Measurements from ENCODE around the gene SMLR1. TPM values are rescaled to one million over a fixed set of nuclear protein-coding genes. Genes with fewer than 3 reads are reported as not detected.

Gene SMLR1
- total RNA-seq, 1 donor from 2014 or later, result not detected

DNA sequence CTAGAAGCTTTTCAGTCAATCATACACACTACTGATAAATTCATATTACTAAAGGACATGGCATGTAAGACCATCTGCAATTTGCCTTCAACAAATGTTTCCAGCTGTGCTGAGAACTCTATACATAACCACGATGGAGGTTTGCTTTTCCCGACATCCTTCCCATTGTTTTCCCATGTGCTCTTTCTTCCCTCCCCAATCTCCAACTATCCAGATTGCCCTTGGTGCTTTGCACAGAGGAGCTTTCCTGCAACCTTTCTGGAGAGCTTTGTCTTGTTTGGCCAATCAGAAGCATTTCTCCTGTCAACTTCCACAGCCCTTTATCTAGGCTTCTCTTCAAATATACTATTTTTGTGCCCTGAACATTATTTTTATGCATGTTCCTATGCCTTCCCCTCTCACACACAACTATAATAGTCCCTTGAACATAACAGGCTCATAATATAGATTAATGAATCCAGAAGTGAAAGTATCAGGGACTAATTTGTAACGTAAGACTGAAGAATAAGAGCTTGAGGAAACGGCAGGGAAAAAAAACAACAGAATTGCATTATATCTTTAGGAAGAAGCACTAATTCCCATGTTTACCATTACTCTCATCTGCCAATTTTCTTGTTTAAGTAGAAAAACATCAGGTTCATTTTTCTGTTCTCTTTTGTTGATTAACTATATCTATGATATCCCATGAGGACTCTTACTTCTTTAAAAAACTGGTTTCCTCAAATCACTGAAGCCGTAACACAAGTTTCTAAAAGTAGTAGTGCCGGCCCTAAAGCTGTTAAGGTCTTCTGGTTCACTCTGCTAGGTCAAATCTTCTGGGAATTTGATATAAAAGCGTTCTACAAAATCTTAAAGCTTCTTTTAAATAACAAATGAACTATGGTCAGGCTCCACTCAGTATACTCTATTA, 20.1 kb downstream of the SMLR1 start:
- intact Hi-C loops (cut with DNase I), result loop anchor here (10.0 kb wide), 1 partner anchor 522 kb away; no protein-coding TSS in a partner anchor
- DNase-seq (ENCODE audit: low spot score), result no peak

DNA sequence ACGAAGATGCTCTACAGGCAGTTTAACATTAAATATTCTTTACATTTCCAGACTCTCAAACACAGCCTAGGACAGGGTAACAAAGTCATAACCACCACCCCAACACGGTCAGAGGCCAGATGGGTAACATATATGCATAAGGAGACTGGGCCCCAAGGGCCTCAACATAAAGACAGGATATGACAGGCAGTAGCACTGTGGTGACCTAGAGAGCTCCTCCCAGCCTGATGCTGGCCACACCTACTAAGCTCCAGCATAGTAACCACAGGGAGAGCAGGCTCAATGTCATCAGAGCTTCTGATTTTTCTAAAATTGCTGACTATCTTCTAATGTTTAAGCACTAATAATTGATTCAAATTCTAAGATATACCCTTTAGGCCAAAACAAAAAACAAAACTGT, 21.7 kb downstream of the SMLR1 start:
- DNase-seq (ENCODE audit: low spot score), result no peak
- intact Hi-C loops (cut with DNase I), result loop anchor here (10.0 kb wide), 1 partner anchor 524 kb away; no protein-coding TSS in a partner anchor

GRCh38 chr6:130849594-130849993, 22.4 kb downstream of the SMLR1 start:
- intact Hi-C loops (cut with DNase I), result loop anchor here (10.0 kb wide), 1 partner anchor 525 kb away; no protein-coding TSS in a partner anchor
- DNase-seq (ENCODE audit: low spot score), result no peak

GRCh38 chr6:130851026-130851425, 23.8 kb downstream of the SMLR1 start:
- intact Hi-C loops (cut with DNase I), result no loop called here

GRCh38 chr6:130852844-130853554, 25.8 kb downstream of the SMLR1 start:
- no peak for DNase-seq (ENCODE audit: low spot score)
- intact Hi-C loops (cut with DNase I), result no loop called here

More at GRCh38 chr6:130851026-130851425, 23.8 kb downstream of the SMLR1 start:
- DNase-seq (ENCODE audit: low spot score), result no peak

- intact Hi-C loops (cut with DNase I), result no loop called here
Measured at GRCh38 chr6:130853555-130854183, 26.5 kb downstream of the SMLR1 start.

GRCh38 chr6:130858054-130858453, 30.8 kb downstream of the SMLR1 start:
- no peak for DNase-seq (ENCODE audit: low spot score)
- intact Hi-C loops (cut with DNase I), result no loop called here

More at GRCh38 chr6:130853555-130854183, 26.5 kb downstream of the SMLR1 start:
- no peak for DNase-seq (ENCODE audit: low spot score)

DNA sequence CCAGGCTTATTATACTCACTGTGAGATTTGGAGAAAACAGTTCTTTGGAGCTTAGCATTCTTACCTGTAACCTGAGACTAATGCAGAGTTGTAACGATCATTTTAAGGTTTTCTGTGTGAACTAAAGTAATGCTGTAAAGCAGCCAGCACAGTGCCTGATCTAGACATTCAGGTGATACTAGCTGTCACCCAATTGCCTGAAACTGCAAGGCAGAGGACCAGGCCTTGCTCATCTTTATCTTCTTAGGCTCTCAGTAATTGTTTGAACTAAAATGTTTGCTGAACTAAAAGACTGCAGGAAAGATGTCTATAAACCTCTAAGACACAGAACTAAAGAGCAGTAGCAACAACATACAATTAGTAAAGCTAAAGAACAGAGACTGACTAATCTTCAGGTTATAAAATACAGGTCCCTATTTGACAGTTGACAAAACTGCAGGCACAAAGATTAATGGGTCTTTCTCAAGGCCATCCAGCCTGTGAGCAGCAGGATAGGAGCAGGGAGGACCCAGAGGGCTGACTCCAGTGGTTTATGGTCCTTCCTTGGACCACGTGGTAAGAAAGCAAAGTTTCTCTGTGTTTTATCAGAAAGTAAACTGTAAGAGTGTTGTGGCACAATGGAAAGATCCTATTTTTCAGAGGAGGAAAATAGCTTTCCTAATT, 31.4 kb downstream of the SMLR1 start:
- no peak for DNase-seq (ENCODE audit: low spot score)
- intact Hi-C loops (cut with DNase I), result no loop called here

DNA sequence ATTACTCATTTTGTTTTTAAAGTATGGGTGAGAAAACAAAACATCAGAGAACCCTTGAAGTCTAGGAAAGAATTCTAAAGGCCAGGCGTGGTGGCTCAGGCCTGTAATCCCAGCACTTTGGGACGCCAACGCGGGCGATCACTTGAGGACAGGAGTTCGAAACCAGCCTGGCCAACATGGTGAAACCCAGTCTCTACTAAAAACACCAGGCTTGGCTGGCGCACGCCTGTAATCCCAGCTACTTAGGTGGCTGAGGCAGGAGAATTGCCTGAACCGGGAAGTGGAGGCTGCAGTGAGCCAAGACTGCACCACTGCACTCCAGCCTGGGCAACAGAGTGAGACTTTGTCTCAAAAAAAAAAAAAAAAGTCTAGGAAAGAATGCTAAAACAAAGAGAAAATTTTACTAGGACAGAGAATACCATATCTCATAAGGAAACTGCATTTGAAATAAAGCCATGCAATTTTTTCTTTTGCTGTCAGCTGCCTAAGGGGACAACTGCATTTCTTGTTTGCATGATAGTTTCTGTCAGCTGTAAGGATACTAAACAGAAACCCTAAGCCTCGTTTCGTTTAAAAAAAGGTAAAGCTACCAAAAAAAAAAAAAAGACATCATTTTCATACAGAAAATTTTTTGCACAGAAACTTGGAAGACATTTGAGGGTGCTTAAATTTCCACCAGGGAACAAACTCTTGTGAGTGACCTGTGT, 32.1 kb downstream of the SMLR1 start:
- intact Hi-C loops (cut with DNase I), result no loop called here
- no peak for DNase-seq (ENCODE audit: low spot score)

- intact Hi-C loops (cut with DNase I), result no loop called here
- DNase-seq (ENCODE audit: low spot score), result no peak
Measured at GRCh38 chr6:130862370-130862769, 35.2 kb downstream of the SMLR1 start.

GRCh38 chr6:130863415-130864230, 36.4 kb downstream of the SMLR1 start:
- intact Hi-C loops (cut with DNase I), result no loop called here
- no peak for DNase-seq (ENCODE audit: low spot score)

GRCh38 chr6:130864344-130864743, 37.1 kb downstream of the SMLR1 start:
- intact Hi-C loops (cut with DNase I), result no loop called here
- DNase-seq (ENCODE audit: low spot score), result no peak

DNA sequence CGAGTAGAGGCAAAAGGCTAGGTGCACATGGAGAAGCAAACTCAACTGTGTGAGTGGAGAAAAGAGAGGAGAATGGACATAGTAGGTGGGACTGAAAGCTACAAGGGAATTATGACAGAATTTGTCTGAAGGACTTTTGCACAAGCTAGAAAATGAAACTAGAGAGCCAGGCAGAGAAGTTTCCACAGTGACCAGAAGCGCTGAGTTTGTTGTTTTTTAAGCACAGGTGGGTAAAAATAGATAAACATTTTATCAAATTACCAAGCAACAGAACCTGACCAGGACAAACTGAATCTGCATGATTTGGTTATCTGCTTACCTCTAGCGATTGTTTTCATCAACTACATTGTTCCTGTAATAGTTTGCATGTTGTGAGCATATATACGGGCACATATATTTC, 38.6 kb downstream of the SMLR1 start:
- DNase-seq (ENCODE audit: low spot score), result no peak

DNA sequence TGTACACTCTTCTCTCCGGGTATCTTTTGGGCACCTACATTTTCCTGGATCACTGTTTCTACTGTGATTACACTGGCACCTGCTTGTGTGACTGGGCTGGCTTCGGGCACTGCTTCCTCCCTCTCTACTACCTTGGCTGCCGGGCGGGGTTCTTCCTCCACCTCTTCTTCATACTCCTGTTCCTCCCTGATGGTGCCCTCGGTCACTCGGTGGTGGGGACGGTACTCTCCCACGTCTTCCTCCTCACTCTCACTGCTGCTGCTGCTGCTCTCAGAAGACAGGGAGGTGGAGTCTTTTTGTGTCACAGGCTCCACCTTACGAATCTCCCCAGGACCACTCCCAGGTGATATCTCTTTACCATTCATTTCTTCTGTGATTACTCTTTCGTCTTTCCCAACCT, 42.5 kb downstream of the SMLR1 start:
- no peak for DNase-seq (ENCODE audit: low spot score)
- intact Hi-C loops (cut with DNase I), result no loop called here

More for the DNA sequence above, 38.6 kb downstream of the SMLR1 start:
- intact Hi-C loops (cut with DNase I), result no loop called here

- intact Hi-C loops (cut with DNase I), result no loop called here
- no peak for DNase-seq (ENCODE audit: low spot score)
Measured at GRCh38 chr6:130870179-130870880, 43.1 kb downstream of the SMLR1 start.

DNA sequence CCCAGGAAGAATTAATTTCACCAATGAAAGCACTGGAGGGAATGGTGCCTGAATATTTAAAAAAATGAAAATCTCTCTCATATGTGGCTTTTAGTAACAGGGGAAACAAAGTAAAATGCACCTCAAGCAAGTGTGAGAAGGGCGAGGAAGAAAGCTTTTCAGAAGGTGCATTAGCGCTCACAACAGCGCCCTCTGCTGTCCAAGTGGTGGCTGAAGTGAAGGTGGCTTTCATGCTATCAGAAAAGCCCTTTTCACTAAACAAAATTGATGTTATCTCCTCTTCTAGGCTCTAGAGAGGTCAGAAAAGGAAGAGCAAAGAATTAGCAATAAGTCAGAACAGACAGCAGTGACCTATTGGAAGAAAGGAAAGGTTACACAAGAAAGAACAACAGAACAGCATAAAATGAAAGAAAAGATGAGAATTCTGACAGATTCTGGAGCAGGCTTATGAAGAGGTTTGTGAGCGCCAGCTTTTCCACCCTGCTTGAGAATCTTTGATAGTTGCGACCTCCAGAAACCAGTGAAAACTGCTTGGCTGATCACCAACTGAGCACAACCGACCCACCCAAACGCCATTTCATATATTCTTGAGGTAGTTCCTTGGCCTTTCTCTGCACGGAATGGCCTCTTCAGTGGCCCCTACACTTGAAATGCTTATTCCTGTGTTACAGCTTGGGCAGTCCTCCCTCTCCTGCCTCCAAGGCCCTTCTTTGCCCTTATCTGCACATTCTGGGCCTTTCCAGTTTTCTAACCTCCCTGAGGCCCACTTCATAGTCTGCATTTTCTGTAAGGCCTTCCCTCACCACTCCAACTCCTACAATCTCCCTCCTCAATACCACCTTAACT, 45.3 kb downstream of the SMLR1 start:
- DNase-seq (ENCODE audit: low spot score), result no peak

More for the DNA sequence above, 45.3 kb downstream of the SMLR1 start:
- intact Hi-C loops (cut with DNase I), result loop anchor here (2.0 kb wide), 1 partner anchor 550 kb away; no protein-coding TSS in a partner anchor

Data from cardiac septum (tissue), 1 donor.